HepG2 (cell line): ENCODE data around the gene EHD1. TPM values are rescaled to one million over a fixed set of nuclear protein-coding genes. Genes with fewer than 3 reads are reported as not detected.

Experiments
- FOSL1 ChIP-seq: sonication (generic); formaldehyde crosslinking; IDR thresholded peaks from 2 replicates; pipeline ENCODE4 v1.9.0; 2021; ENCODE audit warnings: missing genetic modification reagents, borderline replicate concordance
- GRHL1 ChIP-seq: sonication (generic); formaldehyde crosslinking; conservative IDR thresholded peaks from 2 replicates; pipeline ENCODE4 v1.8.0; 2022; ENCODE audit warnings: missing genetic modification reagents
- HINFP ChIP-seq: sonication (generic); formaldehyde crosslinking; IDR thresholded peaks from 2 replicates; pipeline ENCODE4 v1.4.0; 2020; ENCODE audit warnings: low read depth, mild to moderate bottlenecking, missing genetic modification reagents
- KDM6A ChIP-seq: IDR thresholded peaks from 2 replicates; pipeline ENCODE4 v1.6.1; 2016; ENCODE audit warnings: low read depth
- MLX ChIP-seq: IDR thresholded peaks from 2 replicates; pipeline ENCODE4 v1.6.1; 2016
- PRMT3 ChIP-seq: sonication (generic); formaldehyde crosslinking; IDR thresholded peaks from 2 replicates; pipeline ENCODE4 v1.8.1; 2022; ENCODE audit warnings: low read depth, mild to moderate bottlenecking, moderate library complexity, missing genetic modification reagents, borderline replicate concordance
- RELA ChIP-seq: sonication (generic); formaldehyde crosslinking; IDR thresholded peaks from 2 replicates; pipeline ENCODE4 v1.4.0; 2020; ENCODE audit warnings: missing genetic modification reagents
- ZNF275 ChIP-seq: sonication (generic); formaldehyde crosslinking; IDR thresholded peaks from 2 replicates; pipeline ENCODE4 v1.8.0; 2022; ENCODE audit warnings: missing genetic modification reagents, mild to moderate bottlenecking, inconsistent platforms, borderline replicate concordance
- ZNF407 ChIP-seq: sonication (generic); formaldehyde crosslinking; IDR thresholded peaks from one replicate; pipeline ENCODE4 v1.5.1; 2020; ENCODE audit warnings: mild to moderate bottlenecking, missing genetic modification reagents; ENCODE audit errors: not compliant biosample characterization
- ZNF572 ChIP-seq: sonication (generic); formaldehyde crosslinking; IDR thresholded peaks from 2 replicates; pipeline ENCODE4 v1.5.1; 2020; ENCODE audit warnings: mild to moderate bottlenecking, missing genetic modification reagents
- ZNF616 ChIP-seq: sonication (generic); formaldehyde crosslinking; IDR thresholded peaks from 2 replicates; pipeline ENCODE4 v1.5.0; 2020; ENCODE audit warnings: low read depth, mild to moderate bottlenecking, missing genetic modification reagents
- ZNF619 ChIP-seq: sonication (generic); formaldehyde crosslinking; IDR thresholded peaks from 2 replicates; pipeline ENCODE4 v1.4.0; 2020; ENCODE audit warnings: mild to moderate bottlenecking, missing genetic modification reagents
- ZNF644 ChIP-seq: IDR thresholded peaks from 2 replicates; pipeline ENCODE4 v1.6.1; 2016; ENCODE audit warnings: low read depth
- ZNF724P ChIP-seq: sonication (generic); formaldehyde crosslinking; IDR thresholded peaks from 2 replicates; pipeline ENCODE4 v1.8.0; 2022; ENCODE audit warnings: missing genetic modification reagents, borderline replicate concordance
- ZNF83 ChIP-seq: sonication (generic); formaldehyde crosslinking; IDR thresholded peaks from 2 replicates; pipeline ENCODE4 v1.4.0; 2020; ENCODE audit warnings: missing genetic modification reagents, mild to moderate bottlenecking, borderline replicate concordance
- polyA plus RNA-seq, 8 experiments: library from polyadenylated mRNA; depleted of rRNA in 3 of 8; stranded (reverse) in 7 of 8; unstranded in 1 of 8; fragments of >200 nt; fragmentation: Illumina TruSeq in 4 of 8; extraction: Trizol in 4 of 8; gene quantifications; 2 replicates each; pipeline versions ENCODE4 v1.2.1 to v1.2.3, GENCODE V29; 2011 to 2016; ENCODE audit warnings: low read depth in 4 of 8, missing spikeins in 1 of 8, mixed read lengths in 1 of 8; ENCODE audit not compliant: insufficient read depth in 1 of 8
- total RNA-seq, 5 experiments: library from RNA; depleted of rRNA; stranded (reverse); fragments of >200 nt; fragmentation: Illumina TruSeq; extraction: Trizol; gene quantifications; 2 replicates each; pipeline ENCODE4 v1.2.3, GENCODE V29; 2016; ENCODE audit warnings: low read depth in 1 of 5

EHD1 gene
- total and polyA plus RNA-seq, 2 of the 13 experiments (the other 11 are each of a cell fraction or from before 2014, with no cell fraction given) = 23.6 to 26.6 TPM

GRCh38 chr11:64885367-64886286, 7.2 kb upstream of the EHD1 start (continued):
- no peak for TF ChIP-seq PRMT3
- no peak for TF ChIP-seq ZNF572 (CRISPR knock-in tag)
- peak; percentile 87 for TF ChIP-seq MLX (CRISPR knock-in tag)
- TF ChIP-seq ZNF644 = no peak
- no peak for TF ChIP-seq ZNF616 (CRISPR knock-in tag)
- no peak for TF ChIP-seq RELA (CRISPR knock-in tag)
- no peak for TF ChIP-seq ZNF83
- no peak for TF ChIP-seq ZNF407 (CRISPR knock-in tag)
- TF ChIP-seq KDM6A (CRISPR knock-in tag) = no peak
- no peak for TF ChIP-seq GRHL1 (CRISPR knock-in tag)
- TF ChIP-seq ZNF619 (CRISPR knock-in tag) = no peak
- TF ChIP-seq ZNF724P = no peak
- no peak for TF ChIP-seq HINFP (CRISPR knock-in tag)
- no peak for TF ChIP-seq ZNF275 (CRISPR knock-in tag)
- TF ChIP-seq FOSL1 (CRISPR knock-in tag) = no peak
